GM23248 (cell line): ENCODE measurements around the gene COPS4.

ENCODE experiments used
- EZH2 ChIP-seq: fragments of 200-600 bp; sonication (generic); IDR thresholded peaks from 2 replicates; pipeline ENCODE4 v1.6.1; 2018; ENCODE audit warnings: antibody characterized with exemption, mild to moderate bottlenecking; ENCODE audit not compliant: insufficient read depth, poor library complexity, severe bottlenecking
- EZH2phosphoT487 ChIP-seq: fragments of 200-600 bp; sonication (generic); IDR thresholded peaks from 2 replicates; pipeline ENCODE4 v1.6.1; 2018; ENCODE audit warnings: antibody characterized with exemption, moderate library complexity, mild to moderate bottlenecking, low read depth; ENCODE audit not compliant: insufficient read depth

DNA sequence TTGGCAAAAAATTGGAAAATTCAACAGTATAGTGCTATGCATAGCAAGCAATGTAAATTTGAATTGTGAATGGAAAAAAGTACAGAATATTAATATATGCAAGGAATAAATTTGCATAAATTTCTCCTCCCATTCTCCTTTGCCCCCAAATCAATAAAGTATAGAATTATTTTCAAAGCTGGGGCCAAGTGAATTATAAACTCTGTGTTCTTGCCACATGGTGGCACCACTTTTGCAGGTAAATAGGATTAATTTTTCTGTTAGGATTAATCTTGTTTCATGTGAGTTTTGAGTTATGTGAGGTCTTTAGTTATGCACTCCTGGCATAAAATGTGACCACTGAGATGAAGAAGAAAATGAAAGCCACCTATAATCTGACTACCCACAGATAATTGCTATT, 19.9 kb downstream of the COPS4 start:
- TF ChIP-seq EZH2 = no peak
- TF ChIP-seq EZH2phosphoT487 = no peak
